Measurements from ENCODE around the gene GPR158. TPM values are rescaled to one million over a fixed set of nuclear protein-coding genes. Genes with fewer than 3 reads are reported as not detected.
A peak's percentile ranks its signal among the peaks of the same experiment; 100 is the strongest.

GPR158 gene
- total and polyA plus RNA-seq, 8 donors, result 0.06 to 1.2 (median 0.24) TPM

GRCh38 chr10:25631471-25631870 lies 456.7 kb downstream of the GPR158 start:
- Histone ChIP-seq H3K27me3 (no peaks in the 10 kb centered on the region), H3K27ac (no peak overlapping the region), H3K4me3 (no peak overlapping the region), H3K9me3 (no peaks in the 10 kb centered on the region), H3K36me3 (no peaks in the 10 kb centered on the region), H3K4me1 (no peaks in the 10 kb centered on the region)
- TF ChIP-seq, protein P1, sequence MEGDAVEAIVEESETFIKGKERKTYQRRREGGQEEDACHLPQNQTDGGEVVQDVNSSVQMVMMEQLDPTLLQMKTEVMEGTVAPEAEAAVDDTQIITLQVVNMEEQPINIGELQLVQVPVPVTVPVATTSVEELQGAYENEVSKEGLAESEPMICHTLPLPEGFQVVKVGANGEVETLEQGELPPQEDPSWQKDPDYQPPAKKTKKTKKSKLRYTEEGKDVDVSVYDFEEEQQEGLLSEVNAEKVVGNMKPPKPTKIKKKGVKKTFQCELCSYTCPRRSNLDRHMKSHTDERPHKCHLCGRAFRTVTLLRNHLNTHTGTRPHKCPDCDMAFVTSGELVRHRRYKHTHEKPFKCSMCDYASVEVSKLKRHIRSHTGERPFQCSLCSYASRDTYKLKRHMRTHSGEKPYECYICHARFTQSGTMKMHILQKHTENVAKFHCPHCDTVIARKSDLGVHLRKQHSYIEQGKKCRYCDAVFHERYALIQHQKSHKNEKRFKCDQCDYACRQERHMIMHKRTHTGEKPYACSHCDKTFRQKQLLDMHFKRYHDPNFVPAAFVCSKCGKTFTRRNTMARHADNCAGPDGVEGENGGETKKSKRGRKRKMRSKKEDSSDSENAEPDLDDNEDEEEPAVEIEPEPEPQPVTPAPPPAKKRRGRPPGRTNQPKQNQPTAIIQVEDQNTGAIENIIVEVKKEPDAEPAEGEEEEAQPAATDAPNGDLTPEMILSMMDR (IDR thresholded peaks at IDR 0.05), result no peak
- FAIRE-seq (no peak), ATAC-seq (peak in 1 of 4 donors; percentile 12), DNase-seq (no peak)
- 66 to 82% methylated on average over 4 of the region's 4 CpGs for WGBS, 2 donors
- intact Hi-C loops (cut with DNase I), result no loop called here

GRCh38 chr10:25632802-25633201 lies 458.0 kb downstream of the GPR158 start:
- intact Hi-C loops (cut with DNase I), result no loop called here
- WGBS, 2 donors, result 77 to 89% methylated on average over 5 of the region's 5 CpGs
- H3K4me3 ChIP-seq, result no peak overlapping the region
- no peaks in the 10 kb centered on the region for H3K27me3 ChIP-seq
- FAIRE-seq (no peak), ATAC-seq (no peak), DNase-seq (no peak)
- no peaks in the 10 kb centered on the region for H3K36me3 ChIP-seq
- H3K9me3 ChIP-seq, result no peaks in the 10 kb centered on the region
- TF ChIP-seq, protein P1 (IDR thresholded peaks at IDR 0.05), result no peak
- no peaks in the 10 kb centered on the region for H3K4me1 ChIP-seq
- no peak overlapping the region for H3K27ac ChIP-seq

- no peak for FAIRE-seq
- intact Hi-C loops (cut with DNase I), result no loop called here
- 58 to 65% methylated on average over 2 of the region's 2 CpGs for WGBS, 2 donors
- Histone ChIP-seq H3K4me1 (no peaks in the 10 kb centered on the region), H3K9me3 (no peaks in the 10 kb centered on the region), H3K27ac (no peak overlapping the region), H3K27me3 (no peaks in the 10 kb centered on the region), H3K4me3 (no peak overlapping the region), H3K36me3 (no peaks in the 10 kb centered on the region)
- ATAC-seq, result no peak
- TF ChIP-seq, protein P1 (IDR thresholded peaks at IDR 0.05), result no peak
- DNase-seq, result no peak
Measured at GRCh38 chr10:25633542-25633941, 458.7 kb downstream of the GPR158 start.

DNA sequence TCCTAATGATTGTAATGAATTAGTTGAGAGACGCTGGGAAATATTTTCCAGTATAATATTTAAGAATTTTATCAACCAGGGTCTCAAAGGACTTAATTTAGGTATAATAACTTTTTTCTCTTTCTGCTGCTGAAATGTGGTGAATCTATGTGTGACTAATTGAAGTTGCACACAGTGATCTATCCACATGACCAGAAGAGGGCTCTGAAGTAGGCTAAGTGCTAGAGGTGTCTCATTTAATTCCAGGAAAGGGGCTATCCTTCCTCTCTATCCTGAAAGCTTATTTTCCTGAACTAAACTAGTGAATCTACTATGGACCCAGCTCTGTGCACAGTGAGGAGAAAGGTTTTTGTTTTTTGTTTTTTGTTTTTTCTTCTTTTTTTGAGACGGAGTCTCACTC lies 464.8 kb downstream of the GPR158 start:
- 87 to 88% methylated on average over 2 of the region's 2 CpGs for WGBS, 2 donors
- intact Hi-C loops (cut with DNase I), result no loop called here
- no peaks in the 10 kb centered on the region for H3K9me3 ChIP-seq
- ATAC-seq, result peak in 1 of 4 donors; percentile 43
- FAIRE-seq, result no peak
- no peak overlapping the region for H3K4me3 ChIP-seq
- no peaks in the 10 kb centered on the region for H3K4me1 ChIP-seq
- no peaks in the 10 kb centered on the region for H3K27me3 ChIP-seq
- TF ChIP-seq, protein P1 (IDR thresholded peaks at IDR 0.05), result no peak
- no peak for DNase-seq
- H3K36me3 ChIP-seq, result no peaks in the 10 kb centered on the region
- H3K27ac ChIP-seq, result no peak overlapping the region

GRCh38 chr10:25641595-25641994 lies 466.8 kb downstream of the GPR158 start:
- intact Hi-C loops (cut with DNase I), result no loop called here
- H3K4me1 ChIP-seq, result no peaks in the 10 kb centered on the region
- TF ChIP-seq, protein P1 (IDR thresholded peaks at IDR 0.05), result no peak
- H3K27me3 ChIP-seq, result no peaks in the 10 kb centered on the region
- 63 to 70% methylated on average over 1 of the region's 1 CpG for WGBS, 2 donors
- no peak for DNase-seq
- H3K4me3 ChIP-seq, result no peak overlapping the region
- no peaks in the 10 kb centered on the region for H3K36me3 ChIP-seq
- no peak overlapping the region for H3K27ac ChIP-seq
- no peak for FAIRE-seq
- ATAC-seq, result no peak
- H3K9me3 ChIP-seq, result no peaks in the 10 kb centered on the region
